ENCODE results near the gene OR6C4.
"Not testable (repeated sequence)": the region's sequence is repeated elsewhere in the genome, so short reads cannot be mapped to it uniquely, and the experiment has no call there.

OR6C4 gene

DNA sequence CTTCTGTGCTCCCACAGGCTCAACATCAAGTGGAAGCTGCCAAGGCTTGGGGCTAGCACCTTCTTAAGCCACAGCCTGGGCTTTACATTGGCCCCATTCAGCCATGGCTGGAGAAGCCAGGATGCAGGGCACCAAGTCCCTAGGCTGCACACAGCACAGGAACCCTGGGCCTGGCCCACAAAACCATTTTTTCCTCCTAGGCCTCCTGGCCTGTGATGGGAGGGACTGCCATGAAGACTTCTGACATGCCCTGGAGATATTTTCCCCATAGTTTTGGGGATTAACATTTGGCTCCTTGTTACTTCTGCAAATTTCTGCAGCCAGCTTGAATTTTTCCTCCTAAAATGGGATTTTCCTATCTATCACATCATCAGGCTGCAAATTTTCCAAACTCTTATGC is 20.7 kb downstream of the OR6C4 start:
- not testable (repeated sequence) for H3K4me2 ChIP-seq (ENCODE audit: insufficient read depth, low read length, poor library complexity, severe bottlenecking); H3K4me1 ChIP-seq (ENCODE audit: control insufficient read depth in 2 of 2, insufficient read depth in 1 of 2, low read depth in 1 of 2, low read length in 2 of 2); H4K8ac ChIP-seq (ENCODE audit: low read depth, low read length); H2AFZ ChIP-seq (ENCODE audit: low read length); H3K9me3 ChIP-seq (replicated peaks in 1 of 2; ENCODE audit: control insufficient read depth in 2 of 2, insufficient read depth in 1 of 2, low read depth in 1 of 2, low read length in 2 of 2); H3K23ac ChIP-seq (ENCODE audit: low read depth, low read length, poor library complexity); H2AK5ac ChIP-seq (ENCODE audit: low read depth, low read length); H2BK15ac ChIP-seq (ENCODE audit: low read length); H2BK120ac ChIP-seq (ENCODE audit: low read depth, low read length); H3K14ac ChIP-seq (ENCODE audit: low read length); H3K27ac ChIP-seq (replicated peaks; ENCODE audit: low read length); H2BK5ac ChIP-seq (ENCODE audit: low read length); DNase-seq (ENCODE audit: low spot score); H3K9ac ChIP-seq (ENCODE audit: low read depth, low read length, poor library complexity); H3K27me3 ChIP-seq (ENCODE audit: control insufficient read depth in 3 of 3, insufficient read depth in 3 of 3, low read depth in 1 of 3, low read length in 3 of 3); H3K36me3 ChIP-seq (replicated peaks in 1 of 2; ENCODE audit: control insufficient read depth in 2 of 2, insufficient read depth in 2 of 2, low read length in 2 of 2); H3K79me1 ChIP-seq (ENCODE audit: low read depth, low read length); H4K91ac ChIP-seq (ENCODE audit: low read depth, low read length, poor library complexity); H3K4ac ChIP-seq (ENCODE audit: low read length); H2BK12ac ChIP-seq (ENCODE audit: low read length); H3K18ac ChIP-seq (ENCODE audit: low read length); H3K4me3 ChIP-seq (ENCODE audit: low read length in 2 of 2)

DNA sequence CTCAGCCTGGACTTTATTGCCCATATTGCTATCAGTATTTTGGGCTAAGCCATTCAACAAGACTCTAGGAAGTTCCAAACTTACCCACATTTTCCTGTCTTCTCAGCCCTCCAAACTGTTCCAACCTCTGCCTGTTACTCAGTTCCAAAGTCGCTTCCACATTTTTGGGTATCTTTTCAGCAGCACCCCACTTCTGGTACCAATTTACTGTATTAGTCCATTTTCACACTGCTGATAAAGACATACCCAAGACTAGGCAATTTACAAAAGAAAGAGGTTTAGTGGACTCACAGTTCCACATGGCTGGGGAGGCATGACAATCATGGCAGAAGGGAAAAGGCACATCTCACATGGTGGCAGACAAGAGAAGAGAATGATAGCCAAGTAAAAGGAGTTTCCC is 21.3 kb downstream of the OR6C4 start:
- not testable (repeated sequence) for H3K79me1 ChIP-seq (ENCODE audit: low read depth, low read length); H2AK5ac ChIP-seq (ENCODE audit: low read depth, low read length); H2BK120ac ChIP-seq (ENCODE audit: low read depth, low read length); H4K91ac ChIP-seq (ENCODE audit: low read depth, low read length, poor library complexity); H3K36me3 ChIP-seq (replicated peaks in 1 of 2; ENCODE audit: control insufficient read depth in 2 of 2, insufficient read depth in 2 of 2, low read length in 2 of 2); H4K8ac ChIP-seq (ENCODE audit: low read depth, low read length); H3K9me3 ChIP-seq (replicated peaks in 1 of 2; ENCODE audit: control insufficient read depth in 2 of 2, insufficient read depth in 1 of 2, low read depth in 1 of 2, low read length in 2 of 2); H3K4ac ChIP-seq (ENCODE audit: low read length); H3K27ac ChIP-seq (replicated peaks; ENCODE audit: low read length); H3K18ac ChIP-seq (ENCODE audit: low read length); H2BK5ac ChIP-seq (ENCODE audit: low read length); H3K4me1 ChIP-seq (ENCODE audit: control insufficient read depth in 2 of 2, insufficient read depth in 1 of 2, low read depth in 1 of 2, low read length in 2 of 2); H2BK12ac ChIP-seq (ENCODE audit: low read length); H3K4me3 ChIP-seq (ENCODE audit: low read length in 2 of 2); H3K14ac ChIP-seq (ENCODE audit: low read length); H3K4me2 ChIP-seq (ENCODE audit: insufficient read depth, low read length, poor library complexity, severe bottlenecking); H2AFZ ChIP-seq (ENCODE audit: low read length); H3K23ac ChIP-seq (ENCODE audit: low read depth, low read length, poor library complexity); DNase-seq (ENCODE audit: low spot score); H3K9ac ChIP-seq (ENCODE audit: low read depth, low read length, poor library complexity); H3K27me3 ChIP-seq (ENCODE audit: control insufficient read depth in 3 of 3, insufficient read depth in 3 of 3, low read depth in 1 of 3, low read length in 3 of 3); H2BK15ac ChIP-seq (ENCODE audit: low read length)
- WGBS, 2 donors (ENCODE audit: extremely low coverage in 2 of 2, insufficient read length in 2 of 2, insufficient replicate concordance in 1 of 2), result no CpG with 5 or more reads among the region's 1 CpG

DNA sequence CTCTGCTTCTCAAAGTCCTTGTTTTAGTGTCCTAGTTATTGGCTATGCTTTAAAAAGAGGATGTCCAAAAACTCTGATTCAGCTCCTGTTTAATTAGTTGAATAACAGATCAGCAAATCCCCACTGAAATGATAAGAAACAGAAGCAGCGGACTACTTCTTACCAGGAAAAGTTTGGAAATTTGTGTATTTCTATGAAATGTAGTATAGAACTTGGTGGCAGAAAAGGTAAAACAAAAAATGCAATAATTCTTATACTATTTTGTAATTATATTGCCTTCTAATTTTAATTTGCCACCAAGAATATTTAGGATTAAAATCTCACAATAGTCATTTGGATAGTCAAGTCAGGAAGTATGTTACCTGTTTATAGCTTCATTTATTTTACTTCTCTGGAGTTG is 22.8 kb downstream of the OR6C4 start, which contains the start of gene OR2AP1:
TSS of gene OR2AP1 (plus strand) at position 301 of the 400 bp plus-strand sequence. CDS start 1,947 bp downstream, outside the sequence.
- Histone ChIP-seq H3K23ac (ENCODE audit: low read depth, low read length, poor library complexity) (no peak within 1 kb of the TSS), H3K4me3 (ENCODE audit: low read length in 2 of 2) (no peak within 1 kb of the TSS), H3K9me3 (replicated peaks in 1 of 2; ENCODE audit: control insufficient read depth in 2 of 2, insufficient read depth in 1 of 2, low read depth in 1 of 2, low read length in 2 of 2) (peaks cover 0 to 6% of the 10 kb centered on the region in 2 donors), H2AK5ac (ENCODE audit: low read depth, low read length) (no peak within 1 kb of the TSS), H2BK12ac (ENCODE audit: low read length) (no peak within 1 kb of the TSS), H2BK5ac (ENCODE audit: low read length) (no peak within 1 kb of the TSS), H3K18ac (ENCODE audit: low read length) (no peak within 1 kb of the TSS), H3K27me3 (ENCODE audit: control insufficient read depth in 3 of 3, insufficient read depth in 3 of 3, low read depth in 1 of 3, low read length in 3 of 3) (no peaks in the 10 kb centered on the region), H3K4me2 (ENCODE audit: insufficient read depth, low read length, poor library complexity, severe bottlenecking) (no peak within 1 kb of the TSS), H3K4me1 (ENCODE audit: control insufficient read depth in 2 of 2, insufficient read depth in 1 of 2, low read depth in 1 of 2, low read length in 2 of 2) (no peaks in the 10 kb centered on the region), H3K27ac (replicated peaks; ENCODE audit: low read length) (no peak within 1 kb of the TSS), H3K14ac (ENCODE audit: low read length) (no peak within 1 kb of the TSS), H3K9ac (ENCODE audit: low read depth, low read length, poor library complexity) (no peak within 1 kb of the TSS), H2AFZ (ENCODE audit: low read length) (no peak within 1 kb of the TSS), H3K36me3 (replicated peaks in 1 of 2; ENCODE audit: control insufficient read depth in 2 of 2, insufficient read depth in 2 of 2, low read length in 2 of 2) (no peaks in the 10 kb centered on the region), H3K4ac (ENCODE audit: low read length) (no peak within 1 kb of the TSS), H3K79me1 (ENCODE audit: low read depth, low read length) (no peaks in the 10 kb centered on the region), H4K8ac (ENCODE audit: low read depth, low read length) (no peak within 1 kb of the TSS), H2BK120ac (ENCODE audit: low read depth, low read length) (no peak within 1 kb of the TSS), H2BK15ac (ENCODE audit: low read length) (no peak within 1 kb of the TSS), H4K91ac (ENCODE audit: low read depth, low read length, poor library complexity) (no peak within 1 kb of the TSS)
- no CpG with 5 or more reads among the region's 1 CpG for WGBS, 2 donors (ENCODE audit: extremely low coverage in 2 of 2, insufficient read length in 2 of 2, insufficient replicate concordance in 1 of 2)
- no peak for DNase-seq (ENCODE audit: low spot score)

DNA sequence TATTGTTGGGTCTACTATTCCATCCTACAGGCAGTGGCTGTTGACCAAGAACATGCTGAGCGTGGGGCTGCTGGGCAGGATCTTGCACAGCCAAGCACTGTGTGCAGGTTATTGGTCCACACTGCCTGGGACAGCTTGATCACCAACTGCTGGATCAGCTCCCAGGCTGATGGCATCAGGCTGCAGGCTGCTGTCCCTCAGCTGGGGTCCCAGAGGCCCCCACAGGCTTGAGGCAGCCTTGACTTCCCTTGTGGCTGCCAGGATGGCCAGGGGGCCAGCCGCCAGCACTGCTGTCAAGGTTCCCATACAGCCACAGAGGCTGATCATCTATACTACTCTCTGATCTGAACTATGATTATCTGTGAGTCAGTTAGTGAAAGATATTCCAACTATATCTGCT is 32.7 kb downstream of the OR6C4 start:
- Histone ChIP-seq H4K8ac (ENCODE audit: low read depth, low read length) (no peak overlapping the region), H3K79me1 (ENCODE audit: low read depth, low read length) (no peaks in the 10 kb centered on the region), H3K27ac (replicated peaks; ENCODE audit: low read length) (no peak overlapping the region), H2AK5ac (ENCODE audit: low read depth, low read length) (no peak overlapping the region), H3K27me3 (ENCODE audit: control insufficient read depth in 3 of 3, insufficient read depth in 3 of 3, low read depth in 1 of 3, low read length in 3 of 3) (no peaks in the 10 kb centered on the region), H3K14ac (ENCODE audit: low read length) (peak overlapping the region; percentile 84), H3K36me3 (replicated peaks in 1 of 2; ENCODE audit: control insufficient read depth in 2 of 2, insufficient read depth in 2 of 2, low read length in 2 of 2) (no peaks in the 10 kb centered on the region), H2BK12ac (ENCODE audit: low read length) (no peak overlapping the region), H3K23ac (ENCODE audit: low read depth, low read length, poor library complexity) (no peak overlapping the region), H2BK120ac (ENCODE audit: low read depth, low read length) (no peak overlapping the region), H2BK5ac (ENCODE audit: low read length) (no peak overlapping the region), H3K9me3 (replicated peaks in 1 of 2; ENCODE audit: control insufficient read depth in 2 of 2, insufficient read depth in 1 of 2, low read depth in 1 of 2, low read length in 2 of 2) (peaks cover 0 to 2% of the 10 kb centered on the region in 2 donors), H3K4me2 (ENCODE audit: insufficient read depth, low read length, poor library complexity, severe bottlenecking) (no peak overlapping the region), H2BK15ac (ENCODE audit: low read length) (no peak overlapping the region), H3K9ac (ENCODE audit: low read depth, low read length, poor library complexity) (no peak overlapping the region), H3K18ac (ENCODE audit: low read length) (peak overlapping the region; percentile 44), H3K4me1 (ENCODE audit: control insufficient read depth in 2 of 2, insufficient read depth in 1 of 2, low read depth in 1 of 2, low read length in 2 of 2) (no peaks in the 10 kb centered on the region), H2AFZ (ENCODE audit: low read length) (no peak overlapping the region), H3K4me3 (ENCODE audit: low read length in 2 of 2) (peak overlapping the region in 1 of 2 donors; percentile 73), H3K4ac (ENCODE audit: low read length) (peak overlapping the region; percentile 70), H4K91ac (ENCODE audit: low read depth, low read length, poor library complexity) (no peak overlapping the region)
- DNase-seq (ENCODE audit: low spot score), result no peak
- WGBS, 2 donors (ENCODE audit: extremely low coverage in 2 of 2, insufficient read length in 2 of 2, insufficient replicate concordance in 1 of 2), result no CpG with 5 or more reads among the region's 2 CpGs

Measured in neuronal stem cell (in vitro differentiated cells).